ENCODE results near the gene SCGB3A1.

SCGB3A1 gene

DNA sequence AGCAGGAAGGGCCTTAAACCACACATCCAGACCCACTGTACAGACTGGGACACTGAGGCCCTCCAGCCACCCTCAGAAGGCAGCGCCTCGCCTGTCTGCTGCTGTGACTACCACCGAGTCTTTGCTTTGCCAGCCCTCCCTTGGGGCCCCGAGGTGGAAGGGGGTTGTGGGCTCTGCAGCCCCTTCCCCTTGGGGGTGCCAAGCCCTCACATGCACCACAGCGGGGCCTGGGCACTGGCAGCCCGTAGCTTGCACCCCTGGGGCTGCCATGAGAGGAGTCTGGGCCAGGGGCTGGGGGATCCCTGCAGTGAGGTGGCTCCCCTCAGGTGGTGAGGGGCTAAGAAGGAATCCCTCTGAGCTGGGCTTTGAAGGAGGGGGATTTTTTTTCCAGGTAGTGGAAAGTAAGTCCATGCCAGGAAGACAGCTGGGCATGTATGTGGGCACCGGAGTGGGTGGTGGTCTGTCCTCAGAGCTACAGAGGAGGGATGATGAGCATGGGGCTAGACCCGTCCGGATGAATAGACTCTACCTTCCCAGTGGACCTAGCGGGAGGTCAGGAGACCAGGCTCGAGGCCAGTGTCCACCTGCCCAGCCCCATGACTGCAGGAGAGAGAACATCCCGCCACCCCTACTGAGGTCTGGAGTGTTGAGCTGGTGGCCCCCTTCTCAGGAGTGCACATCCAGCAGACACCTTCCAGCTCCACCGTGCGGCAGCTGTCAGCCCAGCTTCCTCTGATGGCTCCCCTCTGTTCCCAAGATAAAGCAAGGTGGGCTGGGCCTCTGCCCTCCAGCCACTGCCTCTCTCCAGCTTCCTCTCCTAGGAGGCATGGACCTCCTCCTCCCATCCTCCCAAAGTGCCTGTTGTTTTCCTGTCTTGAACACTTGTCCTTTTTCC lies 42.2 kb upstream of the SCGB3A1 start:
- H3K14ac ChIP-seq (ENCODE audit: low read length): peak overlapping the region; percentile 63
- no peak for DNase-seq (ENCODE audit: low spot score)
- H3K79me1 ChIP-seq (ENCODE audit: low read depth, low read length): no peaks in the 10 kb centered on the region
- no peak overlapping the region for H3K4me2 ChIP-seq (ENCODE audit: insufficient read depth, low read length, poor library complexity, severe bottlenecking)
- no CpG with 5 or more reads among the region's 14 CpGs for WGBS, 2 donors (ENCODE audit: extremely low coverage in 2 of 2, insufficient read length in 2 of 2, insufficient replicate concordance in 1 of 2)
- no peak overlapping the region for H3K4me3 ChIP-seq (ENCODE audit: low read length in 2 of 2)
- no peak overlapping the region for H2BK12ac ChIP-seq (ENCODE audit: low read length)
- no peak overlapping the region for H2AK5ac ChIP-seq (ENCODE audit: low read depth, low read length)
- H4K8ac ChIP-seq (ENCODE audit: low read depth, low read length): no peak overlapping the region
- H3K27ac ChIP-seq (replicated peaks; ENCODE audit: low read length): no peak overlapping the region
- no peaks in the 10 kb centered on the region for H3K36me3 ChIP-seq (replicated peaks in 1 of 2; ENCODE audit: control insufficient read depth in 2 of 2, insufficient read depth in 2 of 2, low read length in 2 of 2)
- peaks cover 9 to 11% of the 10 kb centered on the region in 2 donors for H3K4me1 ChIP-seq (ENCODE audit: control insufficient read depth in 2 of 2, insufficient read depth in 1 of 2, low read depth in 1 of 2, low read length in 2 of 2)
- H3K4ac ChIP-seq (ENCODE audit: low read length): no peak overlapping the region
- H4K91ac ChIP-seq (ENCODE audit: low read depth, low read length, poor library complexity): no peak overlapping the region
- H3K9me3 ChIP-seq (replicated peaks in 1 of 2; ENCODE audit: control insufficient read depth in 2 of 2, insufficient read depth in 1 of 2, low read depth in 1 of 2, low read length in 2 of 2): no peaks in the 10 kb centered on the region
- peaks cover 0 to 11% (median 0%) of the 10 kb centered on the region in 3 experiments for H3K27me3 ChIP-seq (ENCODE audit: control insufficient read depth in 3 of 3, insufficient read depth in 3 of 3, low read depth in 1 of 3, low read length in 3 of 3)
- no peak overlapping the region for H2BK15ac ChIP-seq (ENCODE audit: low read length)
- H2AFZ ChIP-seq (ENCODE audit: low read length): no peak overlapping the region
- no peak overlapping the region for H3K9ac ChIP-seq (ENCODE audit: low read depth, low read length, poor library complexity)
- H2BK5ac ChIP-seq (ENCODE audit: low read length): no peak overlapping the region
- peak overlapping the region; percentile 52 for H3K18ac ChIP-seq (ENCODE audit: low read length)
- H3K23ac ChIP-seq (ENCODE audit: low read depth, low read length, poor library complexity): no peak overlapping the region
- no peak overlapping the region for H2BK120ac ChIP-seq (ENCODE audit: low read depth, low read length)

GRCh38 chr5:180632768-180633167 lies 41.5 kb upstream of the SCGB3A1 start:
- H4K8ac ChIP-seq (ENCODE audit: low read depth, low read length): peak overlapping the region; percentile 48
- no CpG with 5 or more reads among the region's 10 CpGs for WGBS, 2 donors (ENCODE audit: extremely low coverage in 2 of 2, insufficient read length in 2 of 2, insufficient replicate concordance in 1 of 2)
- no peak overlapping the region for H3K4ac ChIP-seq (ENCODE audit: low read length)
- H3K9ac ChIP-seq (ENCODE audit: low read depth, low read length, poor library complexity): peak overlapping the region; percentile 21
- H3K27ac ChIP-seq (replicated peaks; ENCODE audit: low read length): no peak overlapping the region
- peak overlapping the region; percentile 88 for H2BK12ac ChIP-seq (ENCODE audit: low read length)
- no peak for DNase-seq (ENCODE audit: low spot score)
- no peak overlapping the region for H3K4me2 ChIP-seq (ENCODE audit: insufficient read depth, low read length, poor library complexity, severe bottlenecking)
- H2BK5ac ChIP-seq (ENCODE audit: low read length): no peak overlapping the region
- H3K79me1 ChIP-seq (ENCODE audit: low read depth, low read length): no peaks in the 10 kb centered on the region
- peaks cover 9 to 11% of the 10 kb centered on the region in 2 donors for H3K4me1 ChIP-seq (ENCODE audit: control insufficient read depth in 2 of 2, insufficient read depth in 1 of 2, low read depth in 1 of 2, low read length in 2 of 2)
- H2AFZ ChIP-seq (ENCODE audit: low read length): peak overlapping the region; percentile 71
- H3K23ac ChIP-seq (ENCODE audit: low read depth, low read length, poor library complexity): peak overlapping the region; percentile 73
- H3K27me3 ChIP-seq (ENCODE audit: control insufficient read depth in 3 of 3, insufficient read depth in 3 of 3, low read depth in 1 of 3, low read length in 3 of 3): peaks cover 0 to 18% (median 0%) of the 10 kb centered on the region in 3 experiments
- peak overlapping the region; percentile 58 for H2BK15ac ChIP-seq (ENCODE audit: low read length)
- no peaks in the 10 kb centered on the region for H3K9me3 ChIP-seq (replicated peaks in 1 of 2; ENCODE audit: control insufficient read depth in 2 of 2, insufficient read depth in 1 of 2, low read depth in 1 of 2, low read length in 2 of 2)
- no peak overlapping the region for H2BK120ac ChIP-seq (ENCODE audit: low read depth, low read length)
- peak overlapping the region; percentile 14 for H3K14ac ChIP-seq (ENCODE audit: low read length)
- no peaks in the 10 kb centered on the region for H3K36me3 ChIP-seq (replicated peaks in 1 of 2; ENCODE audit: control insufficient read depth in 2 of 2, insufficient read depth in 2 of 2, low read length in 2 of 2)
- H2AK5ac ChIP-seq (ENCODE audit: low read depth, low read length): peak overlapping the region; percentile 70
- peak overlapping the region; percentile 92 for H4K91ac ChIP-seq (ENCODE audit: low read depth, low read length, poor library complexity)
- peak overlapping the region; percentile 97 for H3K18ac ChIP-seq (ENCODE audit: low read length)
- peak overlapping the region in 1 of 2 donors; percentile 37 for H3K4me3 ChIP-seq (ENCODE audit: low read length in 2 of 2)

- H3K9me3 ChIP-seq (replicated peaks in 1 of 2; ENCODE audit: control insufficient read depth in 2 of 2, insufficient read depth in 1 of 2, low read depth in 1 of 2, low read length in 2 of 2): no peaks in the 10 kb centered on the region
- peaks cover 0 to 27% (median 0%) of the 10 kb centered on the region in 3 experiments for H3K27me3 ChIP-seq (ENCODE audit: control insufficient read depth in 3 of 3, insufficient read depth in 3 of 3, low read depth in 1 of 3, low read length in 3 of 3)
- peak overlapping the region; percentile 82 for H3K14ac ChIP-seq (ENCODE audit: low read length)
- H2AFZ ChIP-seq (ENCODE audit: low read length): peak overlapping the region; percentile 71
- peaks cover 9 to 11% of the 10 kb centered on the region in 2 donors for H3K4me1 ChIP-seq (ENCODE audit: control insufficient read depth in 2 of 2, insufficient read depth in 1 of 2, low read depth in 1 of 2, low read length in 2 of 2)
- WGBS, 2 donors (ENCODE audit: extremely low coverage in 2 of 2, insufficient read length in 2 of 2, insufficient replicate concordance in 1 of 2): no CpG with 5 or more reads among the region's 36 CpGs
- DNase-seq (ENCODE audit: low spot score): no peak
- H3K4ac ChIP-seq (ENCODE audit: low read length): peak overlapping the region; percentile 90
- H3K23ac ChIP-seq (ENCODE audit: low read depth, low read length, poor library complexity): peak overlapping the region; percentile 93
- H3K36me3 ChIP-seq (replicated peaks in 1 of 2; ENCODE audit: control insufficient read depth in 2 of 2, insufficient read depth in 2 of 2, low read length in 2 of 2): no peaks in the 10 kb centered on the region
- H3K79me1 ChIP-seq (ENCODE audit: low read depth, low read length): no peaks in the 10 kb centered on the region
- peak overlapping the region; percentile 97 for H3K18ac ChIP-seq (ENCODE audit: low read length)
- peak overlapping the region; percentile 56 for H4K8ac ChIP-seq (ENCODE audit: low read depth, low read length)
- no peak overlapping the region for H4K91ac ChIP-seq (ENCODE audit: low read depth, low read length, poor library complexity)
- no peak overlapping the region for H2BK120ac ChIP-seq (ENCODE audit: low read depth, low read length)
- peak overlapping the region; percentile 96 for H2AK5ac ChIP-seq (ENCODE audit: low read depth, low read length)
- peak overlapping the region; percentile 58 for H2BK15ac ChIP-seq (ENCODE audit: low read length)
- H3K4me2 ChIP-seq (ENCODE audit: insufficient read depth, low read length, poor library complexity, severe bottlenecking): no peak overlapping the region
- no peak overlapping the region for H3K27ac ChIP-seq (replicated peaks; ENCODE audit: low read length)
- H2BK12ac ChIP-seq (ENCODE audit: low read length): peak overlapping the region; percentile 2
- peak overlapping the region in 1 of 2 donors; percentile 15 for H3K4me3 ChIP-seq (ENCODE audit: low read length in 2 of 2)
- no peak overlapping the region for H3K9ac ChIP-seq (ENCODE audit: low read depth, low read length, poor library complexity)
- no peak overlapping the region for H2BK5ac ChIP-seq (ENCODE audit: low read length)
Observed at GRCh38 chr5:180631549-180632383, 40.5 kb upstream of the SCGB3A1 start.
